HG02943 (cell line): ENCODE measurements around the gene NANOGP8.
"Not testable (repeated sequence)": the region's sequence is repeated elsewhere in the genome, so short reads cannot be mapped to it uniquely, and the experiment has no call there.

Experiments used
- ATAC-seq: cut with Tn5 transposase; IDR thresholded peaks from one replicate; pipeline ENCODE4 v1.9.1; 2021; ENCODE audit warnings: mild to moderate bottlenecking, low read depth, moderate library complexity; ENCODE audit not compliant: unreplicated experiment

NANOGP8 gene

DNA sequence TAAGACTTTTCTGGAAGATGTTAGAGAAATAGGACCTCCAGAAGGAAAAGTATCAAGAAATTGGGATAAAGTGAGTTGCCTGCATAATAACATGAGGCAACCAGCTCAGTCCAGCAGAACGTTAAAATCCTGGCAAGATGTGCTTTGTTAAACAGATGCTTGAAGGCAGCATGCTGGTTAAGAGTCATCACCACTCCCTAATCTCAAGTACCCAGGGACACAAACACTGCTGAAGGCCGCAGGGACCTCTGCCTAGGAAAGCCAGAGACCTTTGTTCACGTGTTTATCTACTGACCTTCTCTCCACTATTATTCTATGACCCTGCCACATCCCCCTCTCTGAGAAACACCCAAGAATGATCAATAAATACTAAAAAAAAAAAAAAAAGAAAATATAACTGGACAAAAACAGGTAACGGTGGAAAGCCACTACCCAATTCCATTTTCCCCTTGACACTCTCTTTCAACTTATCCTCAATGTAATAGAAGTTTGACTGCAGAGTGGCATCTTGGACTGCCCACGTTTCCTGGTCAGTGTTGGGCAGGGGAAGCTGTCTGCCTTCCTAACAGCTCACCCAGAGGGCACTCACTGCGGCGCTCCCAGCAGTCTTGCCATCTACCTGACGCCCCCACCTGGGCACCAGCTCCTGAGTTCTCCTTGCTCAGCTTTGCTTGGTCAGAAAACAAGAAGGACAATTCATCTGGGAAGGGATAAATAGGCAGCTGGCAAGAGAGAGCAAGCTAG lies at the start of gene NANOGP8:
NANOGP8 (minus strand) TSS at position 120 of the 744 bp plus-strand sequence. CDS start 185 bp downstream, outside the sequence.
- not testable (repeated sequence) for ATAC-seq

DNA sequence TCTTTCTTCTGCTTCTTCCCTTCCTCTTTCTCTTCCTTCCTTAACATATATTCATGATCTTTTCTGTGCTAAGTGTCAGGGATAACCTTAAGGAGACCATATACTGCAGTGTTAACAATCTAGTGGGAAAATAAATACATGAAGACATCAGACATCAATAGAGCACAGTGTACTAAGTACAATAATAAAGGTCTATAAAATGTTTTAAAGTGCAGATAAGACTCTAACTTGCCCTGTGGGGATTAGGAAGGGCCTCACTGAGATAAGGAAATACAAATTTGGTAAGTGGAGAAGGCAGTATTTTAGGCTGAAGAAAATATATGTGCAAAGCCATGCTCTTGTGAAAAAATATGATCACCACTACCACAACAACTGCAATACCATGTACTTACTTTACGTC lies 49.2 kb upstream of the NANOGP8 start:
- no peak for ATAC-seq

DNA sequence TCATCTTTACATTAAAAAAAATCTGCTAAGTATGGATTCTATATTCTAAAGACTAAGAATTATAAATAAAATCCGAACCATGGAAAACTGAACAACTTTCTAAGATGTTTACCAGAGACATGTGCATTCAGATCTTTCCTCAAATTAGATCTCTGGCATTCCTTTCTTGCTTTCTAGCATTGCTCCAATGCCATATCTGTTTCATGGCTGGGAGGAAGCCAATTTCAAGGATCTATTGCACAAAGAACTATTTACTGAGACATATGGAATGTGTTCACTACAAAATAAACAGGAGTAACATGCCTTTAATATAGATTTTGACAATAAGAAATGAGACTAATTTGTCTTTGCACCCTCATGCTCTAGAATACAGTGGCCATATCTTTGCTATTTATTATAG lies 45.1 kb upstream of the NANOGP8 start:
- ATAC-seq = no peak

GRCh38 chr15:35129361-35129760 lies 44.3 kb upstream of the NANOGP8 start:
- ATAC-seq = no peak

- no peak for ATAC-seq
Measured at GRCh38 chr15:35127717-35128116, 42.6 kb upstream of the NANOGP8 start.

DNA sequence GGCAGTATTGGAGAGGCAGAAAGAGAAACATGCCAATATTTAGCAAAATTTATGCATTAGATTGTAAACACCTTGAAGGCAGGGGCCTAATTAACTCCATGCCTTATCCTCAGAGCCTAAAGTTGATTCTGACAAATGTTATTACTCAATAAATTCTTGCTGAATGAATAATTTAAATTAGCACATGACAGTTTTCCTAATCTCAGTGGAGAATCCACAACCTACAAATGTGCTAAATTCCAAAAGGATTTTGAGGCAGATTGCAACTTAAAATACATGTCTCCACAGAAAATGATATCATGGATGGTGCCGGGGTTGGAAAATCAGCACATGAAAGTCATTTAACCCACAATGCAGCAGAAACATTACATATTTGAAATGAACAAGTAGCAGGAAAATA lies 41.1 kb upstream of the NANOGP8 start:
- ATAC-seq = no peak

DNA sequence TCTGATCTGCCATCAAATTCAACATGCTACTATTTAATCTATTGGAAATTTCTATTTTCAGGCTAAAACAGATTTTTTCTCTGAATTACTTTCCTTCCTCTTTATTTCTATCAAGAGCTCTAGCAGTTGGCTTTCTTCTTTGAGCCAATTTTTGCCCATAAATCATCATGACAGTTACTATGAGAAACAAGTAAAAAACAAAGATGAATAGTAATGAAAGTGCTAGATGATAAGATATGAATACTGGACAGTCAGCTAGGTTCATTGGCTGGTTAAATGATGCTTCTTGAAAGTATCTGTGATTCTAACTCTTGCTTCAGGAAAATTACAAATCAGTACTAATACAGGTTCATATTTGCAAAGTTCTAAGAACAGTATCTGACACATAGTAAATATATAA lies 38.6 kb upstream of the NANOGP8 start:
- no peak for ATAC-seq

GRCh38 chr15:35121611-35122359 lies 36.7 kb upstream of the NANOGP8 start:
- no peak for ATAC-seq

DNA sequence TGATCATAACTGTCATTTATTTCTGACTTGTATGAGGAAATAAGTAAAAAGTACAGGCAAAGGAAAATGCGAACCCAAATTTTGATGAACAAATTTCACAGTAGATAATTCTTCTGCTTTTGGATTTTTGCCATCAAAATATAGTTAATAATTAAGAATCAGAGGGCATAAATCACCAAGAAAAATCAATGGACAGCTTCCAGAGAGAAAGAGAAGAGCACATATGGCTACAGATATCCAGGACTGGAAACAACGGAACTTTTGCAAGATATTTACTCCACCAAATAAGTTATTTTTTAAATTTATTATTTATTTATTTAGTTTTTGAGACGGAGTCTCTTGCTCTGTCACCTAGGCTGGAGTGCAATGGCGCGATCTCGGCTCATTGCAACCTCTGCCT lies 35.1 kb upstream of the NANOGP8 start:
- no peak for ATAC-seq

GRCh38 chr15:35118960-35119359 lies 33.9 kb upstream of the NANOGP8 start:
- ATAC-seq = no peak

DNA sequence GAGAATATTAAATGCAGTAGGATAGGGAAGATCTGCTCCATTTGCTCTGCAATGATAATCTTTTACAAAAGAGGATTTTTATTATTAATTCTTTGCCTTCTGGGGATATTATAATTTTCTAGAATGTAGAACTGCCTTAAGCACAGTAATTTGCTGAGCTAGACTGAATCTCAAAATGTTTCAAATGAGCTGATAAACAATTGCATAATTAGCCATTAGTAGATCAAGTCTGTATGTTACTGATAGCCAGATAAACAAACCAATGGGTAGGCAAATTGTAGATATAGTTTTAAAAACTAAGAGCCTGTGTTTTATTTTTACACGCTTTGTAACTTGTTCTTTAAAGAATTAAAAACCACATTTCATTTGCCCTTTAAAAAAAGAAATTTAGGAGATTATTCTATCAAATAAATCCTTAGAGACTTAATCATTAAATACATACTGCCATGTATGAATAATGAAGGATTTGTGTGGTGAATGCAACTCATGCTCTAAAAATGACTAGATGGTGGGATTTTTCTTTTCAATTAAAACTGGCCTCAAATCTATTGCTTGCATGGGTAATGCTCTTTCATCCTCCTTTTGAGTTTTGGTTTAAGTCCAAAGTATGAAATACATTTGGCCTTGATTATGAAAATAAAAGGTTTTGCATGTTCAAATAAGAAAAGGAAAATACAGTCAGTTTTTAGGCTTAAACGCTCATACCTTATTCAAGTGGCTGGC lies 32.6 kb upstream of the NANOGP8 start:
- ATAC-seq = no peak

- no peak for ATAC-seq
Measured at GRCh38 chr15:35115155-35115725, 30.1 kb upstream of the NANOGP8 start.

DNA sequence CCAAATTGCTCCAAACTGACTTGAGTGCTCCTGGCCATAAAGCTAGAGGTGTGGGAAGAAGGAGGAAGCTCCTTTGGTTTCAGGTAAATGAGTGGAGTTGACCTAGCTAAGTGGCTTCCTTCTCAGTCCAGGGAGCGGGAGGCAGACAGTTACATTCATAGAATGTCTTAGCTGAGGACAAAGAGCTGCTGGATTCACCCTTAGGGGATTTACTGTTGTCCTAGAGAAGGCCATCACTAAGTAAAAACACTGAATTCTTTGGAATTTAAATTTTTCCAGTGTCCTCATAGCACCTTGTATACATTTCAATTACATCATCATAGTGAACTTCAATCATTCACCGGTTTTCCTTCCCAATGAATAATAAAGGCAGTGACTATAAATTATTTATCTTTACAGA lies 27.3 kb upstream of the NANOGP8 start:
- ATAC-seq = no peak

DNA sequence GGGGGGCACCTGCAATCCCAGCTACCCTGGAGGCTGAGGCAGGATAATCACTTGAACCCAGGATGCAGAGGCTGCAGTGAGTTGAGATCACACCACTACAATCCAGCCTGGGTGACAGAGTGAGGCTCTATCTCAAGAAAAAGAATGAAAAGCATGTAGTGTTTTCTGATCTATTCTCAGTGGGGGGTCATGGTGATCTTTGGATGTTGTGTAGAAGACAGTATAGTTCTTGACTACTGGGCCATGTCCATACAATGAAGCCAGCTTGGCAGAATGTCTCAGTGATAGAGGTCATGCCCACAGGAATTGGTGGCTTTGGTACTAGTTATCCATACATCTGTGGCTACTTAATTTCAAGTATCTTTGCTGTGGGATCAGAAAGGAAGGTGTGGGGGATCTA lies 26.8 kb upstream of the NANOGP8 start:
- no peak for ATAC-seq

DNA sequence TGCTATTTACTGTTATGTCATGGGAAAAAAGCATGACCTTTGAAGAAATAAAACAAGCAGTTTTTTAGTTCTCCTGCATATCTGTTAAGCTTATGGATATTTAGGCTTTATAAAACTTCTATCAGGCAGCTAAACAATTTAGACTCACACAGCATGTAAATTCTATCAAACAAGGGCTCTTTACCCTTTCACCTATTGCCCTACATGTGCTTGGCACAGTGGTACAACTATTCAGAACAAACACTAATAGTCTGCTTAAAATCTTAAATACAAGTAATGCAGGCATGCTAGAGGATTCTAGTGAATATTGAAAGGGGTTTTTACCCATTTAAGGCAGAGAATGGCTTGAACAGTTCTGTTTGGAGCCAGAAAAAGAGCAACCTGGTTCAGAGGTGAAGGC lies 23.4 kb upstream of the NANOGP8 start:
- ATAC-seq = no peak

GRCh38 chr15:35107561-35107960 lies 22.5 kb upstream of the NANOGP8 start:
- ATAC-seq = no peak

DNA sequence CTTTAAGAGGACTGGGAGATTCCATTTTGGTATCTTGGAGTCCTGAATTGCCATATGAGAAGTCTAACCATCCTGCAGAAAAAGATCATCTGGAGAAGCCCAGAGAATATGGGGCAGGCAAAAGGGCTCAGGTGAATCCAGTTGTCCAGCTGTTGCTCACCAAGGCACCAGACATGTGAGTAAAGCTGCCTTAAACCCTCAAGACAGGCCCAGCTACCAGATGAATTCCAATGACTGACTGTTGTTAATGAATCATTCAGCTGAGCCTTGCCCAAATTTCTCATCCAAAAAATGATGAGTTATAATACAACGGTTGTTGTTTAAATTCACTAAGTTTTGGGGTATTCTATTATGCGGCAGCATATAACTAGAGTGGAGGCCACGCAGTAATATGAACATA lies 22.0 kb upstream of the NANOGP8 start:
- no peak for ATAC-seq

GRCh38 chr15:35104526-35105147 lies 19.5 kb upstream of the NANOGP8 start:
- no peak for ATAC-seq

- ATAC-seq = no peak
Measured at GRCh38 chr15:35102186-35102585, 17.1 kb upstream of the NANOGP8 start.

GRCh38 chr15:35101335-35101734 lies 16.2 kb upstream of the NANOGP8 start:
- ATAC-seq = no peak

DNA sequence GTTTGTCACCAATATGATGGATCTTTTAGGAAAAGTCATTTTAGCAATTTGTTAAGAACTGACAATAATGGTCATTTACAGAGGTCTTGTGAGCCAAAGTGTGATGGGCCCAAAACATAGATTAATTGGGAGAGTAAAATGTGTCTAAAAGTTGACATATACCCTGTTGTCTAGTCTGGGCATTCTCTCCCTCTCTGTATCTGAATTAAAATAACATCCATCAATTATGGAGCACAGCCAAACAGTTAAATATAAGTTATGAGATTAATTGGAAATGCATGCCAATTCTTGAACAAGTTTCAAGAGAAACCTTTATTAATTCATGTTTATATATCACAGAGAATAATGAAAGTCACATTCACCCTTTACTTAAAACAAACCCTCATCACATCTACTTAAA lies 13.6 kb upstream of the NANOGP8 start:
- no peak for ATAC-seq
